WTC11 (cell line): ENCODE data around the gene RPL36AL. TPM values are rescaled to one million over a fixed set of nuclear protein-coding genes. Genes with fewer than 3 reads are reported as not detected.

Experiments
- CREM ChIP-seq: sonication (generic); formaldehyde crosslinking; IDR thresholded peaks from 2 replicates; pipeline ENCODE4 v1.8.1; 2022; ENCODE audit warnings: mild to moderate bottlenecking, missing genetic modification reagents, moderate library complexity
- ELF4 ChIP-seq: sonication (generic); formaldehyde crosslinking; IDR thresholded peaks from 2 replicates; pipeline ENCODE4 v1.8.1; 2022; ENCODE audit warnings: low read depth, mild to moderate bottlenecking, moderate library complexity, missing genetic modification reagents
- EMX1 ChIP-seq: fragments of 250-450 bp; sonication (Bioruptor Pico); IDR thresholded peaks from 2 replicates; pipeline ENCODE4 v1.8.0; 2021; ENCODE audit warnings: mild to moderate bottlenecking
- ESRRA ChIP-seq: sonication (generic); formaldehyde crosslinking; IDR thresholded peaks from 2 replicates; pipeline ENCODE4 v1.8.1; 2022; ENCODE audit warnings: mild to moderate bottlenecking, missing genetic modification reagents, borderline replicate concordance
- ETV6 ChIP-seq: sonication (generic); formaldehyde crosslinking; IDR thresholded peaks from 2 replicates; pipeline ENCODE4 v1.8.1; 2022; ENCODE audit warnings: mild to moderate bottlenecking, missing genetic modification reagents
- FOXP1 ChIP-seq: sonication (generic); formaldehyde crosslinking; IDR thresholded peaks from 2 replicates; pipeline ENCODE4 v1.8.0; 2022; ENCODE audit warnings: missing genetic modification reagents, mild to moderate bottlenecking, moderate library complexity, borderline replicate concordance
- GRHL2 ChIP-seq: fragments of 250-450 bp; sonication (Bioruptor Pico); IDR thresholded peaks from 2 replicates; pipeline ENCODE4 v1.8.0; 2022; ENCODE audit warnings: mild to moderate bottlenecking, moderate library complexity; ENCODE audit not compliant: insufficient replicate concordance, severe bottlenecking
- HMGA2 ChIP-seq: fragments of 250-450 bp; sonication (Bioruptor Pico); IDR thresholded peaks from 2 replicates; pipeline ENCODE4 v1.4.0; 2021; ENCODE audit warnings: mild to moderate bottlenecking, moderate library complexity
- JUN ChIP-seq: sonication (generic); formaldehyde crosslinking; IDR thresholded peaks from 2 replicates; pipeline ENCODE4 v1.8.0; 2023; ENCODE audit warnings: mild to moderate bottlenecking, missing genetic modification reagents
- NFATC4 ChIP-seq: fragments of 250-450 bp; sonication (Bioruptor Pico); IDR thresholded peaks from 2 replicates; pipeline ENCODE4 v1.9.0; 2021; ENCODE audit warnings: mild to moderate bottlenecking
- SMAD3 ChIP-seq: sonication (generic); formaldehyde crosslinking; IDR thresholded peaks from 2 replicates; pipeline ENCODE4 v1.8.0; 2022; ENCODE audit warnings: missing genetic modification reagents, mild to moderate bottlenecking, borderline replicate concordance
- TCF7 ChIP-seq: sonication (generic); formaldehyde crosslinking; IDR thresholded peaks from 2 replicates; pipeline ENCODE4 v1.8.0; 2022; ENCODE audit warnings: mild to moderate bottlenecking, low read depth, missing genetic modification reagents, moderate library complexity
- TEAD1 ChIP-seq: sonication (generic); formaldehyde crosslinking; IDR thresholded peaks from 2 replicates; pipeline ENCODE4 v1.8.0; 2022; ENCODE audit warnings: mild to moderate bottlenecking, missing genetic modification reagents
- ZNF138 ChIP-seq: sonication (generic); formaldehyde crosslinking; conservative IDR thresholded peaks from 2 replicates; pipeline ENCODE4 v1.8.1; 2022; ENCODE audit warnings: mild to moderate bottlenecking, moderate library complexity, missing genetic modification reagents
- ZNF396 ChIP-seq: fragments of 250-450 bp; sonication (Bioruptor Pico); IDR thresholded peaks from 2 replicates; pipeline ENCODE4 v1.8.0; 2021; ENCODE audit warnings: mild to moderate bottlenecking, moderate library complexity, borderline replicate concordance
- ZNF416 ChIP-seq: fragments of 250-450 bp; sonication (Bioruptor Pico); IDR thresholded peaks from 2 replicates; pipeline ENCODE4 v1.9.0; 2021; ENCODE audit warnings: mild to moderate bottlenecking, inconsistent platforms
- total RNA-seq: library from RNA; stranded (reverse); gene quantifications from 3 replicates; pipeline ENCODE4 v1.2.3, GENCODE V29; 2021
- TF ChIP-seq, protein P1 (sequence below): sonication (generic); formaldehyde crosslinking; IDR thresholded peaks from 2 replicates; pipeline ENCODE4 v1.8.0; 2023; ENCODE audit warnings: missing genetic modification reagents, mild to moderate bottlenecking, borderline replicate concordance
- TF ChIP-seq, protein P2 (sequence below): sonication (generic); formaldehyde crosslinking; IDR thresholded peaks from 2 replicates; pipeline ENCODE4 v1.8.1; 2022; ENCODE audit warnings: missing genetic modification reagents, borderline replicate concordance
- TF ChIP-seq, protein P3 (sequence below): fragments of 250-450 bp; sonication (Bioruptor Pico); IDR thresholded peaks from 2 replicates; pipeline ENCODE4 v1.9.0; 2021; ENCODE audit warnings: mild to moderate bottlenecking
- TF ChIP-seq, protein P4 (sequence below): sonication (generic); formaldehyde crosslinking; conservative IDR thresholded peaks from 2 replicates; pipeline ENCODE4 v1.8.1; 2022; ENCODE audit warnings: mild to moderate bottlenecking, missing genetic modification reagents
- TF ChIP-seq, protein P5 (sequence below): sonication (generic); formaldehyde crosslinking; IDR thresholded peaks from 2 replicates; pipeline ENCODE4 v1.8.1; 2023; ENCODE audit warnings: mild to moderate bottlenecking, missing genetic modification reagents
- TF ChIP-seq, protein P6 (sequence below): sonication (generic); formaldehyde crosslinking; IDR thresholded peaks from 2 replicates; pipeline ENCODE4 v1.8.0; 2022; ENCODE audit warnings: mild to moderate bottlenecking, missing genetic modification reagents

The RPL36AL gene
- total RNA-seq, 1 experiment from 2014 or later = 212 TPM

DNA sequence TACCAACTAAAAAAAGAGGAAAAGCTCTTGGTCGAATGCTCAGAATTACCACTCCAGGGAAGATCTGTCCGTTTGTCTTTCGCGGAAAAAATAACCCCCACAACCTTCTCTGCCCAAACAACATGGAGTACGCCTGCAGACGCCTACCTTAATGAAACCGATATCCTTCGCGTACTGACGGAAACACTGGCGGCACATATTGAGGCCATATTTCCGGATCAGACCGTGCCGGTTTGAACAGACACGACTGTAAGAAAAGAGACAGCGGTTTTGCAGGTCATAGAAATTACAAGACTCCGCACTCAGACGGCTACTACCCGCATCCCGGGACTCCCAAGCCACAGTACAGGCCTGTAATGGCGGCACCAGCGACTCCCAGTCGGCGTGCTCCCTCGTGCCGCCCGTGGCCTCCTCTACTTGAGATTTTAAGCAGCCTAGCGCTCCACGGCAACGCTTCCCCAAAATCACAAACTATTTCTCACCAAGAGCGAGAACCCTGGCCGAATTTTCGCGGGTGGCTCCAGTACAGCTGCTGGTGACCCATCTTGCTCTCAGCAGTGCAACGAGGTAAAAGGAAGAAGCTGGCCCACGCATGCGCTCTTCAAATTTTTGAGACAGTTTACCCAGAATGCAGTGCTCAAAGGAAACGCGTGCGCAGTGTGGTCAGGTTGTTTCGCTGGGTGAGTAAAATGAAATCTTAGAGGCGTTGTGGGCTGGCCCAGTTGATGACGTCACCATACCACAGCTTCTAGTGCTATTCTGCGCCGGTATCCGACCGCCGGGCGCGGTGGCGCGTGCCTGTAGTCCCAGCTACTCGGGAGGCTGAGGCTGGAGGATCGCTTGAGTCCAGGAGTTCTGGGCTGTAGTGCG is 34.4 kb downstream of the RPL36AL start, which contains the start of gene RPS29 (continued):
- TF ChIP-seq, protein P1, sequence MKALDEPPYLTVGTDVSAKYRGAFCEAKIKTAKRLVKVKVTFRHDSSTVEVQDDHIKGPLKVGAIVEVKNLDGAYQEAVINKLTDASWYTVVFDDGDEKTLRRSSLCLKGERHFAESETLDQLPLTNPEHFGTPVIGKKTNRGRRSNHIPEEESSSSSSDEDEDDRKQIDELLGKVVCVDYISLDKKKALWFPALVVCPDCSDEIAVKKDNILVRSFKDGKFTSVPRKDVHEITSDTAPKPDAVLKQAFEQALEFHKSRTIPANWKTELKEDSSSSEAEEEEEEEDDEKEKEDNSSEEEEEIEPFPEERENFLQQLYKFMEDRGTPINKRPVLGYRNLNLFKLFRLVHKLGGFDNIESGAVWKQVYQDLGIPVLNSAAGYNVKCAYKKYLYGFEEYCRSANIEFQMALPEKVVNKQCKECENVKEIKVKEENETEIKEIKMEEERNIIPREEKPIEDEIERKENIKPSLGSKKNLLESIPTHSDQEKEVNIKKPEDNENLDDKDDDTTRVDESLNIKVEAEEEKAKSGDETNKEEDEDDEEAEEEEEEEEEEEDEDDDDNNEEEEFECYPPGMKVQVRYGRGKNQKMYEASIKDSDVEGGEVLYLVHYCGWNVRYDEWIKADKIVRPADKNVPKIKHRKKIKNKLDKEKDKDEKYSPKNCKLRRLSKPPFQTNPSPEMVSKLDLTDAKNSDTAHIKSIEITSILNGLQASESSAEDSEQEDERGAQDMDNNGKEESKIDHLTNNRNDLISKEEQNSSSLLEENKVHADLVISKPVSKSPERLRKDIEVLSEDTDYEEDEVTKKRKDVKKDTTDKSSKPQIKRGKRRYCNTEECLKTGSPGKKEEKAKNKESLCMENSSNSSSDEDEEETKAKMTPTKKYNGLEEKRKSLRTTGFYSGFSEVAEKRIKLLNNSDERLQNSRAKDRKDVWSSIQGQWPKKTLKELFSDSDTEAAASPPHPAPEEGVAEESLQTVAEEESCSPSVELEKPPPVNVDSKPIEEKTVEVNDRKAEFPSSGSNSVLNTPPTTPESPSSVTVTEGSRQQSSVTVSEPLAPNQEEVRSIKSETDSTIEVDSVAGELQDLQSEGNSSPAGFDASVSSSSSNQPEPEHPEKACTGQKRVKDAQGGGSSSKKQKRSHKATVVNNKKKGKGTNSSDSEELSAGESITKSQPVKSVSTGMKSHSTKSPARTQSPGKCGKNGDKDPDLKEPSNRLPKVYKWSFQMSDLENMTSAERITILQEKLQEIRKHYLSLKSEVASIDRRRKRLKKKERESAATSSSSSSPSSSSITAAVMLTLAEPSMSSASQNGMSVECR (CRISPR knock-in tag) = peak; percentile 86; the same call in 1 of the 2 replicates
- peak; percentile 61; the same call in 1 of the 2 replicates for TF ChIP-seq JUN (CRISPR knock-in tag)
- peak; percentile 89 for TF ChIP-seq EMX1 (CRISPR knock-in tag)
- TF ChIP-seq CREM (CRISPR knock-in tag) = peak; percentile 98
- TF ChIP-seq, protein P2, sequence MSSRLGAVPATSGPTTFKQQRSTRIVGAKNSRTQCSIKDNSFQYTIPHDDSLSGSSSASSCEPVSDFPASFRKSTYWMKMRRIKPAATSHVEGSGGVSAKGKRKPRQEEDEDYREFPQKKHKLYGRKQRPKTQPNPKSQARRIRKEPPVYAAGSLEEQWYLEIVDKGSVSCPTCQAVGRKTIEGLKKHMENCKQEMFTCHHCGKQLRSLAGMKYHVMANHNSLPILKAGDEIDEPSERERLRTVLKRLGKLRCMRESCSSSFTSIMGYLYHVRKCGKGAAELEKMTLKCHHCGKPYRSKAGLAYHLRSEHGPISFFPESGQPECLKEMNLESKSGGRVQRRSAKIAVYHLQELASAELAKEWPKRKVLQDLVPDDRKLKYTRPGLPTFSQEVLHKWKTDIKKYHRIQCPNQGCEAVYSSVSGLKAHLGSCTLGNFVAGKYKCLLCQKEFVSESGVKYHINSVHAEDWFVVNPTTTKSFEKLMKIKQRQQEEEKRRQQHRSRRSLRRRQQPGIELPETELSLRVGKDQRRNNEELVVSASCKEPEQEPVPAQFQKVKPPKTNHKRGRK (CRISPR knock-in tag) = no peak
- peak; percentile 79; the same call in 1 of the 2 replicates for TF ChIP-seq TEAD1
- no peak for TF ChIP-seq ZNF416 (CRISPR knock-in tag)
- TF ChIP-seq FOXP1 (CRISPR knock-in tag) = peak; percentile 45; the same call in 1 of the 2 replicates
- TF ChIP-seq HMGA2 = peak; percentile 79
- TF ChIP-seq, protein P3, sequence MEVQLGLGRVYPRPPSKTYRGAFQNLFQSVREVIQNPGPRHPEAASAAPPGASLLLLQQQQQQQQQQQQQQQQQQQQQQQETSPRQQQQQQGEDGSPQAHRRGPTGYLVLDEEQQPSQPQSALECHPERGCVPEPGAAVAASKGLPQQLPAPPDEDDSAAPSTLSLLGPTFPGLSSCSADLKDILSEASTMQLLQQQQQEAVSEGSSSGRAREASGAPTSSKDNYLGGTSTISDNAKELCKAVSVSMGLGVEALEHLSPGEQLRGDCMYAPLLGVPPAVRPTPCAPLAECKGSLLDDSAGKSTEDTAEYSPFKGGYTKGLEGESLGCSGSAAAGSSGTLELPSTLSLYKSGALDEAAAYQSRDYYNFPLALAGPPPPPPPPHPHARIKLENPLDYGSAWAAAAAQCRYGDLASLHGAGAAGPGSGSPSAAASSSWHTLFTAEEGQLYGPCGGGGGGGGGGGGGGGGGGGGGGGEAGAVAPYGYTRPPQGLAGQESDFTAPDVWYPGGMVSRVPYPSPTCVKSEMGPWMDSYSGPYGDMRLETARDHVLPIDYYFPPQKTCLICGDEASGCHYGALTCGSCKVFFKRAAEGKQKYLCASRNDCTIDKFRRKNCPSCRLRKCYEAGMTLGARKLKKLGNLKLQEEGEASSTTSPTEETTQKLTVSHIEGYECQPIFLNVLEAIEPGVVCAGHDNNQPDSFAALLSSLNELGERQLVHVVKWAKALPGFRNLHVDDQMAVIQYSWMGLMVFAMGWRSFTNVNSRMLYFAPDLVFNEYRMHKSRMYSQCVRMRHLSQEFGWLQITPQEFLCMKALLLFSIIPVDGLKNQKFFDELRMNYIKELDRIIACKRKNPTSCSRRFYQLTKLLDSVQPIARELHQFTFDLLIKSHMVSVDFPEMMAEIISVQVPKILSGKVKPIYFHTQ = peak; percentile 50; the same call in 1 of the 2 replicates
- TF ChIP-seq TCF7 (CRISPR knock-in tag) = no peak
- no peak for TF ChIP-seq ZNF138 (CRISPR knock-in tag)
- TF ChIP-seq GRHL2 = no peak
- TF ChIP-seq ETV6 = peak; percentile 87
- TF ChIP-seq, protein P4, sequence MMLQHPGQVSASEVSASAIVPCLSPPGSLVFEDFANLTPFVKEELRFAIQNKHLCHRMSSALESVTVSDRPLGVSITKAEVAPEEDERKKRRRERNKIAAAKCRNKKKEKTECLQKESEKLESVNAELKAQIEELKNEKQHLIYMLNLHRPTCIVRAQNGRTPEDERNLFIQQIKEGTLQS (CRISPR knock-in tag) = peak; percentile 95
- TF ChIP-seq, protein P5, sequence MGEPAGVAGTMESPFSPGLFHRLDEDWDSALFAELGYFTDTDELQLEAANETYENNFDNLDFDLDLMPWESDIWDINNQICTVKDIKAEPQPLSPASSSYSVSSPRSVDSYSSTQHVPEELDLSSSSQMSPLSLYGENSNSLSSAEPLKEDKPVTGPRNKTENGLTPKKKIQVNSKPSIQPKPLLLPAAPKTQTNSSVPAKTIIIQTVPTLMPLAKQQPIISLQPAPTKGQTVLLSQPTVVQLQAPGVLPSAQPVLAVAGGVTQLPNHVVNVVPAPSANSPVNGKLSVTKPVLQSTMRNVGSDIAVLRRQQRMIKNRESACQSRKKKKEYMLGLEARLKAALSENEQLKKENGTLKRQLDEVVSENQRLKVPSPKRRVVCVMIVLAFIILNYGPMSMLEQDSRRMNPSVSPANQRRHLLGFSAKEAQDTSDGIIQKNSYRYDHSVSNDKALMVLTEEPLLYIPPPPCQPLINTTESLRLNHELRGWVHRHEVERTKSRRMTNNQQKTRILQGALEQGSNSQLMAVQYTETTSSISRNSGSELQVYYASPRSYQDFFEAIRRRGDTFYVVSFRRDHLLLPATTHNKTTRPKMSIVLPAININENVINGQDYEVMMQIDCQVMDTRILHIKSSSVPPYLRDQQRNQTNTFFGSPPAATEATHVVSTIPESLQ (CRISPR knock-in tag) = no peak
- TF ChIP-seq, protein P6, sequence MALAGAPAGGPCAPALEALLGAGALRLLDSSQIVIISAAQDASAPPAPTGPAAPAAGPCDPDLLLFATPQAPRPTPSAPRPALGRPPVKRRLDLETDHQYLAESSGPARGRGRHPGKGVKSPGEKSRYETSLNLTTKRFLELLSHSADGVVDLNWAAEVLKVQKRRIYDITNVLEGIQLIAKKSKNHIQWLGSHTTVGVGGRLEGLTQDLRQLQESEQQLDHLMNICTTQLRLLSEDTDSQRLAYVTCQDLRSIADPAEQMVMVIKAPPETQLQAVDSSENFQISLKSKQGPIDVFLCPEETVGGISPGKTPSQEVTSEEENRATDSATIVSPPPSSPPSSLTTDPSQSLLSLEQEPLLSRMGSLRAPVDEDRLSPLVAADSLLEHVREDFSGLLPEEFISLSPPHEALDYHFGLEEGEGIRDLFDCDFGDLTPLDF (CRISPR knock-in tag) = no peak
- no peak for TF ChIP-seq ZNF396 (CRISPR knock-in tag)
- TF ChIP-seq ELF4 (CRISPR knock-in tag) = no peak
- TF ChIP-seq NFATC4 = peak; percentile 3; the same call in 1 of the 2 replicates
- TF ChIP-seq ESRRA (CRISPR knock-in tag) = peak; percentile 66; the same call in 1 of the 2 replicates
- peak; percentile 76; the same call in 1 of the 2 replicates for TF ChIP-seq SMAD3 (CRISPR knock-in tag)
- TF ChIP-seq, all 79 proteins: peak for 29
